Dermis blood vessel endothelial cell (primary cell): ENCODE measurements around the gene MATK. TPM values are rescaled to one million over a fixed set of nuclear protein-coding genes. Genes with fewer than 3 reads are reported as not detected.
A peak's percentile ranks its signal among the peaks of the same experiment; 100 is the strongest.

Source experiments
- DNase-seq: peaks from one replicate; pipeline ENCODE4 v3.0.0; 2010
- total RNA-seq: library from RNA; depleted of rRNA; stranded (reverse); fragments of >200 nt; gene quantifications from 2 replicates; pipeline ENCODE4 v1.2.3, GENCODE V29; 2014

MATK gene
- total RNA-seq, 1 donor from 2014 or later, result 0.34 TPM

- DNase-seq, result no peak
Observed at GRCh38 chr19:3788996-3789778, 3.0 kb upstream of the MATK start.

- no peak for DNase-seq
Observed at GRCh38 chr19:3785451-3785937, 687 bp downstream of the MATK start.

- no peak for DNase-seq
Observed at GRCh38 chr19:3784607-3785450, 1.4 kb downstream of the MATK start.

DNA sequence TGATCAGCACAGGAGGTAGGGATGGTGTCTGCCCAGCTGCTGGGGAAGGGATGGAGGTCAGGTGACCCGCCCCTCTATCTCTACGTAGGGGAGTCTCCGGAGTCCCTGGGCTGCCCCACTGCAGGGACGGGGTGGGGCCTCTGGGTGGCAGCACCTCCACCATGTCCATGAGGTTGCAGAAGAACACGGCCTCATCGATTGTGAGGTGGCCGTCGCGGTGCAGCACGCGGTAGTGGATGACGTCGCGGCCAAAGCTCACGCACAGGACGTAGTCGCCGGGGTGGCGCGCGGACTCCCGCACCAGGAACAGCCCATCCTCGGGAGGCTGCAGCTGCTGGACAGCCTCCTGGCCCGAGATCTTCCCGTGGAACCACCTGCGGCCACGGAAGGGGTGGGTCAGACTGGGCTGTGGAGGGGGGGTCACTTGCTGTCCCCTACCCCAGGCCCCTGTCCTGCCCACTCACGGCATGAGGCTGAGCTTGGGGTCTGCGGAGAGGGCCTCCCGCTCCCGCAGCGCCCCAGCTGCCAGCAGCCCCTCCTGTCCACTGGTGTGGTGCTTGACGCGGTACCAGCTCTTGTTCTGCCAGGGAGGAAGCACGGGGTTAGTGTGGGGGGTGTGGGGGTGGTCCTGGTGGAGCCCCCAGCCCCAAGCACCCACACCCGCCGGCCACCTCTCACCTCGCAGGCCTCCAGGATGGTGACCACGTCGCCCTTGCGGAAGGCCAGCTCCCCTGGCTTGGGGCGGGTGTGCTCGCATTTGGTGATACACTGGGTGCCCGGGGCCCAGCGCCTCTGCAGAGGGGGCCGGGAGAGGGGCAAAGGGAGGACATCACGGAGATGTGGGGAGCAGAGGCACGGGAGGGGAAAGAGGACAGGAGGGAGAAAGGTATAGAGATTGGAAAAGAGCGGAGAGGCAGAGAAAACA, 2.3 kb downstream of the MATK start:
- DNase-seq, result peak; percentile 22

- no peak for DNase-seq
Observed at GRCh38 chr19:3782903-3783302, 3.3 kb downstream of the MATK start.

DNA sequence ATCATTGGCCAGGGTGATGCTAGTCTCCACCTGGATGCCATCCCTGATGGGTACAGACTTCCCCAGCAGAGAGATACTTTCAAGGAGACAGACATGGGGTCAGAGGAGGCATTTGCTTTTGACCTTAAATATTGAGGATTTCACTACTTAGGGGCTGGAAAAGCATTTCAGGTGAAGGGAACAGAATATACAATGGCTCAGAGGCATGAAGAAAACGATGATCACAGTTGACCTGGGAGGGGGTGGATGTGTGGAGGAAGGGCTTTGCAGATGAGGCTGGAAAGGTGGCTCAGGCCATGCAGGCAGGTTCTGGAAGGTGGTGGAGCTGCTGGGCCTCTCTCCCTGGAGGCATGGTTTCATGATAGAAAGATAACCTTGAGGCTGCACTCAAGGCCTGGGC, 3.9 kb downstream of the MATK start:
- DNase-seq, result no peak

GRCh38 chr19:3781603-3782002, 4.6 kb downstream of the MATK start:
- DNase-seq, result no peak

GRCh38 chr19:3780786-3781304, 5.3 kb downstream of the MATK start:
- no peak for DNase-seq

GRCh38 chr19:3778899-3779723, 7.1 kb downstream of the MATK start:
- no peak for DNase-seq

GRCh38 chr19:3778104-3778867, 7.9 kb downstream of the MATK start:
- no peak for DNase-seq

GRCh38 chr19:3776479-3777040, 9.6 kb downstream of the MATK start:
- DNase-seq, result no peak

DNA sequence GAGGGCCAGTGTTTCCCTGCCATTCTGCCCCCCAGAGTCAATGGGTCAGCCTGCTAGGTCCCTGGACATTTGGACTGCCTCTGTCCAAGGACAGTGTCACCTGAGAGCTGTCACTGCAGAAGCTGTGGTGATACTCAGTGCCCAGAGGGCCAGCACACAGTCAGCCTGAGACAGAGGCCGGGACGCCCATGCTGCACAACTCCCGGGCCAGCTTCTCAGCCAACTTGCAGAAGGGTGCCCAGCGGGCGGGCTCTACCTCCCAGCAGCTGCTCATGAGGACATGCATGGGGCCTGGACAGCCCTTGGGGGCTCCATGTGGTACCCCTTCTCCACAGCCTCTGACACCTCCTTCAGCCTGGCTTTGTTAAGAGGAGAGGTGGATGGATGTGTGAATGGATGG, 10.3 kb downstream of the MATK start:
- DNase-seq, result no peak

- no peak for DNase-seq
Observed at GRCh38 chr19:3775374-3775711, 10.8 kb downstream of the MATK start.

- no peak for DNase-seq
Observed at GRCh38 chr19:3774621-3775373, 11.4 kb downstream of the MATK start.

GRCh38 chr19:3773814-3774515, 12.2 kb downstream of the MATK start:
- DNase-seq, result no peak

GRCh38 chr19:3771906-3772455, 14.2 kb downstream of the MATK start, which contains the start of gene RAX2:
Gene RAX2, minus strand, starts transcription at chr19:3772228. Its CDS starts 486 bp downstream, at chr19:3771742.
- no peak for DNase-seq

- DNase-seq, result no peak
Observed at GRCh38 chr19:3771000-3771905, 14.9 kb downstream of the MATK start.
